Measurements from ENCODE around the gene FDPS. TPM values are rescaled to one million over a fixed set of nuclear protein-coding genes. Genes with fewer than 3 reads are reported as not detected.
A peak's percentile ranks its signal among the peaks of the same experiment; 100 is the strongest.

FDPS gene
- total RNA-seq = 128 and 141 TPM in 2 replicates
- total RNA-seq (2013) = 99.2 TPM
- 88.3 and 100 TPM in 2 replicates for polyA plus RNA-seq
- 38.8 and 39.4 TPM in 2 replicates for polyA minus RNA-seq

GRCh38 chr1:155308493-155309422, at the start of gene FDPS:
Gene FDPS, plus strand, starts transcription at chr1:155308866. Its CDS starts 924 bp downstream, at chr1:155309790.
- WGBS (ENCODE audit: insufficient coverage) = 0% methylated on average over 51 of the region's 51 CpGs
- no peaks in the 10 kb centered on the region for H4K20me1 ChIP-seq (ENCODE audit: control insufficient read depth, insufficient read depth, low read length, poor library complexity, severe bottlenecking)
- H3K4me1 Mint-ChIP-seq = peaks cover 27% of the 10 kb centered on the region
- H3K79me2 ChIP-seq (ENCODE audit: control insufficient read depth, insufficient read depth, low read length) = peaks cover 37% of the 10 kb centered on the region
- peak; percentile 99 for DNase-seq
- intact Hi-C loops (cut with micrococcal nuclease) = loop anchor here (1.0 to 5.0 kb wide), 6 partner anchors 15 to 549 kb away; partner anchors contain the start of genes CLK2, DAP3, GON4L and HCN3
- peak within 1 kb of the TSS; percentile 62 to 100 (median 88) for H3K4me3 ChIP-seq (ENCODE audit: control extremely low read depth in 1 of 5, extremely low read depth in 1 of 5, insufficient read depth in 1 of 5, low read depth in 2 of 5, low read length in 4 of 5)
- peaks cover 10 to 23% of the 10 kb centered on the region in 2 donors for H3K4me1 ChIP-seq (ENCODE audit: control insufficient read depth in 2 of 2, insufficient read depth in 2 of 2, low read length in 2 of 2)
- H3K27ac ChIP-seq (ENCODE audit: low read length in 2 of 2) = peak within 1 kb of the TSS; percentile 91 to 94
- ATAC-seq (ENCODE audit: low read depth) = peak; percentile 99
- H3K36me3 ChIP-seq (replicated peaks in 1 of 2; ENCODE audit: control extremely low read depth in 1 of 2, control insufficient read depth in 1 of 2, extremely low read depth in 1 of 2, insufficient read depth in 2 of 2, low read length in 1 of 2) = no peaks in the 10 kb centered on the region
- peak within 1 kb of the TSS; percentile 91 for H2AFZ ChIP-seq (ENCODE audit: insufficient read depth, low read depth, low read length, poor library complexity, severe bottlenecking)
- ChIA-PET CTCF (interaction anchor here (0.7 to 5.0 kb wide), 7 partner anchors 12 to 610 kb away, joined by 3 to 46 read pairs (median 6); partner anchors contain the start of genes CLK2, RUSC1 and SCAMP3), POLR2A (interaction anchor here (0.7 to 1.4 kb wide), 5 partner anchors 15 to 674 kb away, joined by 3 to 4 read pairs (median 3); partner anchors contain the start of genes CLK2 and SCAMP3)
- TF ChIP-seq EZH2 (IDR thresholded peaks at IDR 0.05; ENCODE audit: borderline replicate concordance, insufficient read depth, low read depth, low read length, poor library complexity, severe bottlenecking) = no peak
- TF ChIP-seq, protein P1, sequence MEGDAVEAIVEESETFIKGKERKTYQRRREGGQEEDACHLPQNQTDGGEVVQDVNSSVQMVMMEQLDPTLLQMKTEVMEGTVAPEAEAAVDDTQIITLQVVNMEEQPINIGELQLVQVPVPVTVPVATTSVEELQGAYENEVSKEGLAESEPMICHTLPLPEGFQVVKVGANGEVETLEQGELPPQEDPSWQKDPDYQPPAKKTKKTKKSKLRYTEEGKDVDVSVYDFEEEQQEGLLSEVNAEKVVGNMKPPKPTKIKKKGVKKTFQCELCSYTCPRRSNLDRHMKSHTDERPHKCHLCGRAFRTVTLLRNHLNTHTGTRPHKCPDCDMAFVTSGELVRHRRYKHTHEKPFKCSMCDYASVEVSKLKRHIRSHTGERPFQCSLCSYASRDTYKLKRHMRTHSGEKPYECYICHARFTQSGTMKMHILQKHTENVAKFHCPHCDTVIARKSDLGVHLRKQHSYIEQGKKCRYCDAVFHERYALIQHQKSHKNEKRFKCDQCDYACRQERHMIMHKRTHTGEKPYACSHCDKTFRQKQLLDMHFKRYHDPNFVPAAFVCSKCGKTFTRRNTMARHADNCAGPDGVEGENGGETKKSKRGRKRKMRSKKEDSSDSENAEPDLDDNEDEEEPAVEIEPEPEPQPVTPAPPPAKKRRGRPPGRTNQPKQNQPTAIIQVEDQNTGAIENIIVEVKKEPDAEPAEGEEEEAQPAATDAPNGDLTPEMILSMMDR (IDR thresholded peaks at IDR 0.05) = no peak
- peak within 1 kb of the TSS; percentile 95 for H3K9ac ChIP-seq (ENCODE audit: low read length)
- H3K9me3 Mint-ChIP-seq (ENCODE audit: insufficient read depth) = no peaks in the 10 kb centered on the region
- peak within 1 kb of the TSS; percentile 93 for H3K4me3 Mint-ChIP-seq
- H3K27me3 ChIP-seq (replicated peaks in 1 of 4; ENCODE audit: control extremely low read depth in 1 of 4, control insufficient read depth in 3 of 4, insufficient read depth in 4 of 4, low read length in 3 of 4) = no peaks in the 10 kb centered on the region
- no peaks in the 10 kb centered on the region for H3K27me3 Mint-ChIP-seq
- peak within 1 kb of the TSS; percentile 93 for H3K27ac Mint-ChIP-seq
- H3K9me3 ChIP-seq (ENCODE audit: control extremely low read depth in 1 of 3, control insufficient read depth in 2 of 3, insufficient read depth in 1 of 3, low read length in 2 of 3) = peaks cover 0 to 2% (median 0%) of the 10 kb centered on the region in 3 donors
- peak within 1 kb of the TSS; percentile 95 for H3K4me2 ChIP-seq (replicated peaks; ENCODE audit: low read depth, low read length, poor library complexity, severe bottlenecking)
